AG20443 (cell line): ENCODE data around the gene NEUROG1.
"Not testable (repeated sequence)": the region's sequence is repeated elsewhere in the genome, so short reads cannot be mapped to it uniquely, and the experiment has no call there.

Source experiments
- DNase-seq: peaks from one replicate; pipeline ENCODE4 v3.0.0; 2012; ENCODE audit warnings: low spot score, mixed read lengths

NEUROG1 gene

GRCh38 chr5:135535420-135535819 lies 344 bp downstream of the NEUROG1 start:
- no peak for DNase-seq

DNA sequence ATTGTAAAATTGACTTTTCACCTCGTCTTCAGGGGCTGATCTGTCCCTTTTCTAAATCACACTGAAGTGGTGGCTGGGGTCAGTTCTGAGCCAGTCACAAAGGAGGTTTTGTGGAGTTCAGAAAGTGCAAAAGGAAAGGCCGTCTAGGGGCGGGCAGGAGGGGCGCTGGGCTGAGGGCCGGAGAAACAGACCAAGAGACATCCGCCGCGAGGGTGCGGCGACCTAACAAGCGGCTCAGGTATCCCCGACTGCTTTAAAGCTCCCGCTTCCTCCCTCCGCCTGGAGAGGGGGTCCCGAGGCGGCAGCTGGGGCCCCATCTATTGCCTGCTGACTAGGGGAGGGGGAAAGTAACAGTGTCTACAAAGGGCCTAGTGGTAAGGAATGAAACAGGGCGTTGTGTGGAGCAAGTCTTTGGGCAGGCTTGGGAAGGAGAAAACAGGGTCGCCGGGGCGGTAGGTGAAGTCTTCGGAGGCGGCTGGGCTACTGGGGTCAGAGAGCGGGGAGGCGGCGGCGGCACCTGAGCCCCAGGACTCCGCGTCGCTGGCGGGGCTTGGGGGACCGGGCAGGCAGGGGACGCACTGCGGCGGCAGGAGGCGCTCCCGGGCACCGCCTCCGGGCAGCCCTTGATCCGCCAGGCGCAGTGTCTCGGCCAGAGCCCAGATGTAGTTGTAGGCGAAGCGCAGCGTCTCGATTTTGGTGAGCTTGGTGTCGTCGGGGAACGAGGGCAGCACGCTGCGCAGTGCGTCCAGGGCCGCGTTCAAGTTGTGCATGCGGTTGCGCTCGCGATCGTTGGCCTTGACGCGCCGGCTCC lies 950 bp downstream of the NEUROG1 start:
- DNase-seq = no peak

DNA sequence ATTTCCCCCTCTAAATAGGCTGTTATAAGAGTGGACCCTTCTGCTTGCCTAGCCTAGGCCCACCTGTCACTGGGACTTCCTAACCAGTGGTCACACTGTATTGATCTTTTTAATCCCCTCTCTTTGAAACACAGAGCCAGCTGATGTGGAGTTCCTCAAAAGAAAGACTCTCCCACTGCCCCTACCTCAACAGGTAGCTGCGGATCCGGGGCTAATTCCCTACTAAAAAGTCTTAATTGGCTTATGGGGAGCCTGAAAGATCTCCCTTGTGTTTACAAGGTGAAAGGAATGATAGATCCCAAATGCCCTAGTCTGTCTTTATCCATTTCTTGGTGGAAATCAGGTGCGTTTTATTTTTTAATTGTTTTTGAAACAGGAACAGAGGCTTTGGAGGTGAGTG lies 2.0 kb downstream of the NEUROG1 start:
- DNase-seq = no peak

GRCh38 chr5:135533334-135533733 lies 2.4 kb downstream of the NEUROG1 start:
- no peak for DNase-seq

DNA sequence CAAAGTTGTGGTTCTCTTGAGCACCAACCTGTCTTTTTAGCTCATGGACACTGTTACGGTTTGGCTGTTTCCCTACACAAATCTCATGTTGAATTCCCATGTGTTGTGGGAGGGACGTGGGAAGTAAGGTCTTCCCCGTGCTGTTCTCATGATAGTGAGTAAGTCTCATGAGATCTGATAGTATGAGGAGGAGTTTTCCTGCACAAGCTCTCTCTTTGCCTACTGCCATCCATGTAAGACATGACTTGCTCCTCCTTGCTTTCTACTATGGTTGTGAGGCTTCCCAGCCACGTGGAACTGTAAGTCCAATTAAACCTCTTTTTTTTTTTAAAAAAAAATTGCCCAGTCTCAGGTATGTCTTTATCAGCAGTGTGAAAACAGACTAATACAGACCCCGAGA lies 6.2 kb downstream of the NEUROG1 start:
- DNase-seq = not testable (repeated sequence)

DNA sequence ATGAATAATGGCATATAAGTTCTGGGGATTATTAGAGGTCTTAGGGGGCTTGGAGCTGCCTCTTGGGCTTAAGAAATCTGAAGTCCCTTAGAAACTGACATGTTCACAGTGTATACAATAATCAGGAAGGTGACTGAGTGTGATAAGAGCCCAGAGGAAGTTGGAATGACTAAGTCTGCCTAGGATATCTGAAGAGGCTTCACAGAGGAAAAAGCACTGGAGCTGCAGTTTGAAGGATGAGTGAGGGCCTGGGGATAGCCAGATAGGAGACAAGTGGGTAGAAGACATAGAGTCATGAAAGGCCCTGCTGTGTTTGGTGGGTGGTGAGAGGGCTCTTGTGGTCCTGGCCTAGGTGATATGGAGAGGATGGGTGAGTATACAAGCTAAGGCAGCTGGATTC lies 8.8 kb downstream of the NEUROG1 start:
- DNase-seq = no peak

- no peak for DNase-seq
These were observed 13.8 kb downstream of the NEUROG1 start for GRCh38 chr5:135521964-135522363.

GRCh38 chr5:135517631-135518030 lies 18.1 kb downstream of the NEUROG1 start:
- DNase-seq = no peak

DNA sequence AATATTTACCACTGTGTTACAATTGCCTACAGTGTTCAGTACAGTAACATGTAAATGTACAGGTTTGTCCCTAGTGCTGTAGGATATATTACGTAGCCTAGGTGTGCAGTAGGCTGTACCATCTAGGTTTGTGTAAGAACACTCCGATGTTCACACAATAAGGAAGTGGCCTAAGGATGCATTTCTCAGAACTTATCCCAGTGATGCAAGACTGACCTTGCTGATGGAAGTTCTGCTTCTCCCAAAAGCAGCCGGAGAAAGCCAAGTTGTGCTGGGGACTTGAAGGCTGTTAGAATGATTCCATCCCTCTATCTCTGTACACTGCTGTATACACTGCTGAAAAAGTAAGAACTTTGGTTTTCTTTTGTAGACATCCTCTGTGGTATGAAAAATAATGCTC lies 21.6 kb downstream of the NEUROG1 start:
- no peak for DNase-seq

DNA sequence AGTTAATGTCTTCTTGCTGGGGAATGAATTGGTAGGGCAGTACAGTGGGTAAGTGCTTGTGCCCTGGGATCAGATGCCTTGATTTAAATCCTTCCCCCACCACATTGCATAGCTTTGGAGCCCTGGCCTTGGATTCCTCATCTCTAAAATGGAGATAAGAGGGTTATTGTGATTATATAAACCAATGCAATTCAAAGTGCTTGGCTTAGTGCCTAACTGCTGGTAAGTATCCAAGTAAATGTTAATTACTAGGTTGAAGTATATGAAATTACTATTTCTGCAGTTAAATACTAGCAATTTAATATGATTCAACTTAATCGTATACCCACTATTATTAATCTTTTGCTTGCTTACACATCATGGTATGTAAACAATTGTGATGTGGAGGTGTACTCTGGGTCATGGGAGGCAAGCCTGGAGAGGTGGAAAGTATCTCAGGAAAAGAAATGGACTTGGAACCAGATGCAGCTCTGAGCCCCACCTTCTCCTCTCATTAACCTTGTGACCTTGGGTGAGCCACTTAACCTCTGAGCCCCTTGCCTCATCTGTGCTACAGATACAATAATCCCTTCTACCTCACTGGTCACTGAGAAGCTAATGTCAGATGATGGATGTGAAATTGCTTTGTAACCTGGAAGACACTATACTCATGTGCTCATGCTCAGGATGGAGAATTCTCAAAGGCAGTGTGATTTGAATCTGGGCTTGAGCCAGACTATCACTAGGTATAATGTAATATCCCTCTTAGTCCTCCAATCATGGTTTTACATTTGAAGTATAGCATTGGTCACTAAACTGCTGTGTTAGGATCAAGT lies 23.8 kb downstream of the NEUROG1 start:
- DNase-seq = no peak

GRCh38 chr5:135509995-135510394 lies 25.8 kb downstream of the NEUROG1 start:
- no peak for DNase-seq

- DNase-seq = no peak
These were observed 27.2 kb downstream of the NEUROG1 start for GRCh38 chr5:135508496-135509005.

- no peak for DNase-seq
These were observed 29.8 kb downstream of the NEUROG1 start for GRCh38 chr5:135505973-135506372.

- no peak for DNase-seq
These were observed 31.4 kb downstream of the NEUROG1 start for GRCh38 chr5:135504376-135504775.

DNA sequence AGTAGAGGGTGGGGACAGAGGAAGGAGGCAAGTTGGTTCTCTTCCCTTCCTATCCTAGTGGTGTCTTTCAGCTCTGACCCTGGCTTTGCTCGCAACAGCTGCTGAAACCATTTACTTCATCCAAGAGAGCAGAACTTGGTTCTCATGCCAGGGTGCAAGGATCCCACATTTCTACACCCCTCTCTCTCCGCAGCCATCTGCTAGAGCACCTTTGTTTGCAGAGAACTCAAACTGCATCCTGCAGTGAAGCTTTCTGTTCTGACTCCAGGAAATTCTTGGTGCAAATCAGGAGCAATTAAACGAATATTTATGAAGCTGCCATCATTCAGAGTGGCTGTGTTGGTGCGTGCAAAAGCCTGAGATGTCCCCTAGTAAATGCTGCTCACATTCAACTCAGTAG lies 31.9 kb downstream of the NEUROG1 start:
- DNase-seq = no peak

- DNase-seq = no peak
These were observed 32.8 kb downstream of the NEUROG1 start for GRCh38 chr5:135502836-135503520.

- no peak for DNase-seq
These were observed 33.8 kb downstream of the NEUROG1 start for GRCh38 chr5:135501965-135502364.

GRCh38 chr5:135498637-135498995 lies 37.1 kb downstream of the NEUROG1 start:
- DNase-seq = no peak

GRCh38 chr5:135497971-135498636 lies 37.7 kb downstream of the NEUROG1 start:
- DNase-seq = no peak

DNA sequence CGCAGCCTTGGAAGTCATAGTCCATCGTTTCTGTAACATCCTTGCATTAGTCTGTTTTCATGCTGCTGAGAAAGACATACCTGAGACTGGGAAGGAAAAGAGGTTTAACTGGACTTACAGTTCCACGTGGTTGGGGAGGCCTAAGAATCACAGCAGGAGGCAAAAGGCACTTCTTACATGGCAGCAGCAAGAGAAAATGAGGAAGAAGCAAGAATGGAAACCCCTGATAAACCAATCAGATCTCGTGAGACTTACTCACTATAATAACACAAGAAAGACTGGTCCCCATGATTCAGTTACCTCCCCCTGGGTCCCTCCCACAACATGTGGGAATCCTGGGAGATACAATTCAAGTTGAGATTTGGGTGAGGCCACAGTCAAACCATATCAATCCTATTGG lies 40.2 kb downstream of the NEUROG1 start:
- not testable (repeated sequence) for DNase-seq

DNA sequence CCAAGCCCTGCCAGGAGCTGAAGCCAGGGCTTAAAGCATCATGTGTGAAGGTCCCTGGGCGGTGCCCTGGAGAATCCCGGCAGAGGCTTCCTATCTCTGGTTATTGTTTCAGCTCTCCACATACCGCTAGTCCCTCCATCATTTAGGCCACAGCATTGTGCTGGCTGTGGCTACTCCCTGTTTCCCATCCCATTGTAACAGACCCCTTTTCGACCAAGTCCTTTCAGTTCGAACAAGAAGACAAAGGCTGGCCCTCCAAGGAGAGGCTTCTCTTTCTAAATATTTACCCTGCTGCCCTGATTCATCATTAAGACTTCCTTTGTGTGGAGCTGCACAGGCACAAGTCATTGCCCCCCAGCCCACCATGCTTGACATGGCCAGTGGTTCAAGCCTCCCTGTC lies 41.6 kb downstream of the NEUROG1 start:
- DNase-seq = no peak
